Breast epithelium (tissue), 4 donors: ENCODE measurements around the gene ATAD1. TPM values are rescaled to one million over a fixed set of nuclear protein-coding genes. Genes with fewer than 3 reads are reported as not detected.
"Not testable (repeated sequence)": the region's sequence is repeated elsewhere in the genome, so short reads cannot be mapped to it uniquely, and the experiment has no call there.

Experiments used
- DNase-seq, 2 donors: peaks; one replicate each; pipeline ENCODE4 v3.0.0-alpha.2; 2019; ENCODE audit warnings: low spot score in 2 of 2
- H3K27ac ChIP-seq, 2 donors: fragments of 200-600 bp; sonication (generic) in 1 of 2; one replicate each; pipeline ENCODE4 v1.5.1; 2016 to 2019; ENCODE audit warnings: mild to moderate bottlenecking in 1 of 2
- H3K27me3 ChIP-seq, 2 donors: fragments of 200-600 bp; sonication (generic) in 1 of 2; one replicate each; pipeline versions ENCODE4 v1.5.1 to v1.6.0; 2017 to 2019; ENCODE audit warnings: control low read depth in 1 of 2, mild to moderate bottlenecking in 1 of 2
- H3K36me3 ChIP-seq: fragments of 200-600 bp; one replicate; pipeline ENCODE4 v1.5.1; 2019
- H3K4me1 ChIP-seq, 2 donors: fragments of 200-600 bp; sonication (generic); one replicate each; pipeline ENCODE4 v1.5.1; 2016 to 2019; ENCODE audit warnings: control low read depth in 1 of 2
- H3K4me3 ChIP-seq, 3 donors: fragments of 200-600 bp; sonication (generic); 1 replicate in 2 of 3; 2 replicates in 1 of 3; pipeline ENCODE4 v1.5.1; 2016 to 2019; ENCODE audit warnings: mild to moderate bottlenecking in 3 of 3, moderate library complexity in 2 of 3
- H3K9me3 ChIP-seq, 2 donors: fragments of 200-600 bp; sonication (generic) in 1 of 2; one replicate each; pipeline ENCODE4 v1.5.1; 2016 to 2019; ENCODE audit warnings: control low read depth in 1 of 2
- POLR2A ChIP-seq: fragments of 450-650 bp; IDR thresholded peaks from one replicate; pipeline ENCODE4 v1.6.1; 2016; ENCODE audit warnings: antibody characterized with exemption, mild to moderate bottlenecking, moderate library complexity
- POLR2AphosphoS5 ChIP-seq, 3 donors: sonication (generic); formaldehyde crosslinking; IDR thresholded peaks; one replicate each; pipeline ENCODE4 v1.6.1; 2017; ENCODE audit warnings: antibody characterized with exemption in 3 of 3
- intact Hi-C: fragments of 100-400 bp; cut with DNase I; formaldehyde crosslinking; loops from one replicate; pipeline ENCODE4 v1.15.1; 2023; ENCODE audit warnings: low total_unique reads
- total RNA-seq, 3 donors: library from RNA; depleted of rRNA; stranded (reverse); fragments of >200 nt; gene quantifications; one replicate each; pipeline ENCODE4 v1.1.0, GENCODE V29; 2016
- TF ChIP-seq, protein P1 (sequence below), 3 donors: fragments of 450-650 bp; IDR thresholded peaks; one replicate each; pipeline ENCODE4 v1.5.1; 2016 to 2017; ENCODE audit warnings: antibody characterized with exemption in 3 of 3, mild to moderate bottlenecking in 3 of 3, moderate library complexity in 3 of 3

ATAD1 gene
- total RNA-seq, 3 donors from 2014 or later, result 40.6 to 49.6 (median 41.0) TPM

GRCh38 chr10:87753995-87754866 lies 63.8 kb downstream of the ATAD1 start:
- Histone ChIP-seq H3K4me3 (no peak overlapping the region), H3K4me1 (no peaks in the 10 kb centered on the region), H3K9me3 (no peaks in the 10 kb centered on the region), H3K27ac (no peak overlapping the region), H3K36me3 (no peaks in the 10 kb centered on the region), H3K27me3 (no peaks in the 10 kb centered on the region)
- intact Hi-C loops, result no loop called here
- DNase-seq, result no peak
- TF ChIP-seq POLR2AphosphoS5 (IDR thresholded peaks at IDR 0.05) (no peak), POLR2A (no peak)
- TF ChIP-seq, protein P1, sequence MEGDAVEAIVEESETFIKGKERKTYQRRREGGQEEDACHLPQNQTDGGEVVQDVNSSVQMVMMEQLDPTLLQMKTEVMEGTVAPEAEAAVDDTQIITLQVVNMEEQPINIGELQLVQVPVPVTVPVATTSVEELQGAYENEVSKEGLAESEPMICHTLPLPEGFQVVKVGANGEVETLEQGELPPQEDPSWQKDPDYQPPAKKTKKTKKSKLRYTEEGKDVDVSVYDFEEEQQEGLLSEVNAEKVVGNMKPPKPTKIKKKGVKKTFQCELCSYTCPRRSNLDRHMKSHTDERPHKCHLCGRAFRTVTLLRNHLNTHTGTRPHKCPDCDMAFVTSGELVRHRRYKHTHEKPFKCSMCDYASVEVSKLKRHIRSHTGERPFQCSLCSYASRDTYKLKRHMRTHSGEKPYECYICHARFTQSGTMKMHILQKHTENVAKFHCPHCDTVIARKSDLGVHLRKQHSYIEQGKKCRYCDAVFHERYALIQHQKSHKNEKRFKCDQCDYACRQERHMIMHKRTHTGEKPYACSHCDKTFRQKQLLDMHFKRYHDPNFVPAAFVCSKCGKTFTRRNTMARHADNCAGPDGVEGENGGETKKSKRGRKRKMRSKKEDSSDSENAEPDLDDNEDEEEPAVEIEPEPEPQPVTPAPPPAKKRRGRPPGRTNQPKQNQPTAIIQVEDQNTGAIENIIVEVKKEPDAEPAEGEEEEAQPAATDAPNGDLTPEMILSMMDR (IDR thresholded peaks at IDR 0.05), result no peak

DNA sequence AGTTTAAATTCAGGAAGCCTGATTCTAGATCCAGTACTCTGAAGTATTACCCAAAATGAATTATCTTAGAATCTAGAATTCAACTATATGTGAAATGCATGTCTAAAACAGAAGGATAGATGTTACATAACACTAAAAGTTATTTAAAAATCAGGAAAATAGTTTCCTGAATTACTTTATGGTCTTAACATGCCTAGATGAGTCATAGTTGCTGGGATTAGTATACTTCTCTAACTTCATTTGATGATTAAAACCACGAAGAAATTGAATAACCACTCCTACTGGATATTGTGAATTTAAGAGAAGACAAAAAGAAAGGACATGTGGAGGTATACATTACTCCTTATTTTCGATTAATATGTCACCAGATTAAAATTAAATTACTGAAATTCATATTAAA lies 65.5 kb downstream of the ATAD1 start:
- intact Hi-C loops, result no loop called here
- no peaks in the 10 kb centered on the region for H3K27me3 ChIP-seq
- TF ChIP-seq POLR2A (no peak), POLR2AphosphoS5 (IDR thresholded peaks at IDR 0.05) (no peak)
- TF ChIP-seq, protein P1 (IDR thresholded peaks at IDR 0.05), result no peak
- no peak overlapping the region for H3K27ac ChIP-seq
- no peaks in the 10 kb centered on the region for H3K4me1 ChIP-seq
- no peak for DNase-seq
- no peak overlapping the region for H3K4me3 ChIP-seq
- no peaks in the 10 kb centered on the region for H3K9me3 ChIP-seq
- H3K36me3 ChIP-seq, result no peaks in the 10 kb centered on the region

DNA sequence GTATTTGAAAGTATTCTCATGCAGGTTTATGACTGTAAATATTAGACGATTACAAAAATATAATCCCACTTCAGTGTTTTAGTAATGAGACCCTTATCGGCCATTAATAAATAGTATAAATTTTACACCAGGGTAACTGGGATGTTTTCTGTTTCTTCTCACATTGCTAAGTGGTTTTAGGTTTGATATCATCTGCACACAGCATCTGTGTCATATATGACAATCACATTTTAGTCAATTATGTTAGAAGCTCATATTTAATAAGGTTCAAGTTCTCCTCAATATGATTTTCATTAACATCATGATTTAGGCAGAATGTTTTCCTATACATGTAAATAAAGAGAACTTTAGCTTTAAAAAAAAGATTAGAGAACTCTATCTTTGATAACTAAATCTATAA lies 66.8 kb downstream of the ATAD1 start:
- Histone ChIP-seq H3K27ac (no peak overlapping the region), H3K36me3 (no peaks in the 10 kb centered on the region), H3K4me1 (no peaks in the 10 kb centered on the region), H3K27me3 (no peaks in the 10 kb centered on the region), H3K4me3 (no peak overlapping the region), H3K9me3 (no peaks in the 10 kb centered on the region)
- TF ChIP-seq, protein P1 (IDR thresholded peaks at IDR 0.05), result no peak
- no peak for TF ChIP-seq POLR2AphosphoS5 (IDR thresholded peaks at IDR 0.05)
- no peak for TF ChIP-seq POLR2A
- intact Hi-C loops, result no loop called here
- DNase-seq, result no peak

- TF ChIP-seq, protein P1 (IDR thresholded peaks at IDR 0.05), result no peak
- no peak for TF ChIP-seq POLR2AphosphoS5 (IDR thresholded peaks at IDR 0.05)
- TF ChIP-seq POLR2A, result no peak
- no peak for DNase-seq
- Histone ChIP-seq H3K36me3 (no peaks in the 10 kb centered on the region), H3K27me3 (no peaks in the 10 kb centered on the region), H3K4me1 (no peaks in the 10 kb centered on the region), H3K9me3 (no peaks in the 10 kb centered on the region), H3K27ac (no peak overlapping the region), H3K4me3 (no peak overlapping the region)
- intact Hi-C loops, result no loop called here
These were observed 67.2 kb downstream of the ATAD1 start for GRCh38 chr10:87750817-87751216.

GRCh38 chr10:87750001-87750671 lies 67.9 kb downstream of the ATAD1 start:
- Histone ChIP-seq H3K27ac (peak overlapping the region in 1 of 2 donors; percentile 23), H3K27me3 (no peaks in the 10 kb centered on the region), H3K36me3 (no peaks in the 10 kb centered on the region), H3K9me3 (no peaks in the 10 kb centered on the region), H3K4me1 (no peaks in the 10 kb centered on the region), H3K4me3 (no peak overlapping the region)
- TF ChIP-seq POLR2AphosphoS5 (IDR thresholded peaks at IDR 0.05), result no peak
- TF ChIP-seq, protein P1 (IDR thresholded peaks at IDR 0.05), result no peak
- intact Hi-C loops, result no loop called here
- DNase-seq, result no peak

GRCh38 chr10:87748244-87748643 lies 69.8 kb downstream of the ATAD1 start:
- H3K9me3 ChIP-seq, H3K27me3 ChIP-seq, intact Hi-C loops, H3K36me3 ChIP-seq, DNase-seq, H3K27ac ChIP-seq, H3K4me3 ChIP-seq, H3K4me1 ChIP-seq: not testable (repeated sequence)
